Naive thymus-derived CD8-positive, alpha-beta T cell (primary cell): Measurements from ENCODE around the gene DUSP3. TPM values are rescaled to one million over a fixed set of nuclear protein-coding genes. Genes with fewer than 3 reads are reported as not detected.

ENCODE experiments used
- ATAC-seq, 2 donors: fragments of 150-1000 bp; cut with Tn5 transposase in 1 of 2; sonication (Bioruptor Pico), chemical (Tn5 transposase) in 1 of 2; 1 replicate in 1 of 2; 2 replicates in 1 of 2; pipeline ENCODE4 v1.10.0; 2021; ENCODE audit warnings: mild to moderate bottlenecking in 2 of 2, moderate library complexity in 2 of 2
- POLR2A ChIA-PET: fragments of 350-600 bp; sonication (Branson Sonifier 250); formaldehyde crosslinking; loops from one replicate; lab custom pipeline; 2021; ENCODE audit warnings: antibody characterized with exemption; lab: Charles Lee
- DNase-seq, 10 donors: peaks; one replicate each; pipeline versions ENCODE4 v3.0.0 to v3.0.0-alpha.2; 2020 to 2022
- H3K27ac Mint-ChIP-seq, 10 donors: one replicate each; pipeline ENCODE4 v1.8.0; 2020 to 2022; ENCODE audit warnings: mild to moderate bottlenecking in 10 of 10, mixed read lengths in 10 of 10, moderate library complexity in 4 of 10, inconsistent platforms in 1 of 10
- H3K27me3 Mint-ChIP-seq, 5 donors: one replicate each; pipeline ENCODE4 v1.8.0; 2021 to 2022; ENCODE audit warnings: mixed read lengths in 5 of 5
- H3K36me3 Mint-ChIP-seq, 3 donors: one replicate each; pipeline ENCODE4 v1.8.0; 2020 to 2022; ENCODE audit warnings: mixed read lengths in 3 of 3, mild to moderate bottlenecking in 2 of 3, inconsistent platforms in 1 of 3
- H3K4me1 Mint-ChIP-seq, 4 donors: one replicate each; pipeline ENCODE4 v1.8.0; 2021 to 2022; ENCODE audit warnings: mixed read lengths in 4 of 4
- H3K4me3 Mint-ChIP-seq, 10 donors: one replicate each; pipeline ENCODE4 v1.8.0; 2020 to 2022; ENCODE audit warnings: mild to moderate bottlenecking in 10 of 10, mixed read lengths in 10 of 10, moderate library complexity in 6 of 10, inconsistent platforms in 1 of 10
- H3K9me3 Mint-ChIP-seq, 9 donors: one replicate each; pipeline ENCODE4 v1.8.0; 2020 to 2022; ENCODE audit warnings: mixed read lengths in 9 of 9, mild to moderate bottlenecking in 3 of 9, inconsistent platforms in 1 of 9, moderate library complexity in 1 of 9
- polyA plus RNA-seq, 3 donors: library from polyadenylated mRNA; unstranded; fragments of 300-500 nt; fragmentation: Illumina TruSeq; gene quantifications; one replicate each; pipeline ENCODE4 v1.2.3, GENCODE V29; 2021
- total RNA-seq, 8 experiments: library from RNA in 2 of 8; stranded (reverse) in 2 of 8; gene quantifications; one replicate each; pipeline ENCODE4 v1.2.3 and lab custom pipeline; 2021 to 2026

DUSP3 gene
- total and polyA plus RNA-seq, 5 experiments from 2014 or later: 5.9 to 13.0 (median 7.5) TPM

- no peak overlapping the region for H3K4me3 Mint-ChIP-seq
- ATAC-seq (no peak), DNase-seq (no peak)
- H3K9me3 Mint-ChIP-seq: peaks cover 0 to 4% (median 0%) of the 10 kb centered on the region in 9 donors
- no peaks in the 10 kb centered on the region for H3K36me3 Mint-ChIP-seq
- H3K4me1 Mint-ChIP-seq: no peaks in the 10 kb centered on the region
- H3K27ac Mint-ChIP-seq: no peak overlapping the region
- peaks cover 3 to 61% (median 29%) of the 10 kb centered on the region in 5 donors for H3K27me3 Mint-ChIP-seq
- POLR2A ChIA-PET: interaction anchor here (0.5 kb wide), 1 partner anchor 1123 kb away, joined by 3 read pairs; no protein-coding TSS in a partner anchor
Measured at GRCh38 chr17:43740541-43740940, 38.2 kb downstream of the DUSP3 start.

DNA sequence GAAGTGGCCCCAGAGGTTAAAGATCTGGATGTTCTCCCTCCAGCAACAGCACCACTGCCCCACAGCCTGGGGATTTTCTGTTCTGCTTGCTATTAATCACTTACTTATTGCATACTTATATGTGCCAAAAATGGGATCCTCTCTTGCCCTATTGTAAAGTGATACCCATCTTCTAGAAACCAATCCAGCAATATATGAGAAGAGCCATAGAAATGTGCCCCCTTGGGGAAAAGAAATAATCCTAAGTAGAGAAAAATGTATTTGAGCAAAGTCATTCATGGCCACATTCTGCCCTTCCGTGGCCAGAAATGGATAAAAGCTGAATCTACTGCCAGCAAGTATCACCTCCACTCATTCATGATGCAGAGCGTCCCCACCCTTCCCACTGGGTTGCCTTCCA is 41.1 kb downstream of the DUSP3 start:
- no peak for ATAC-seq
- Mint-ChIP-seq H3K9me3 (peaks cover 0 to 10% (median 0%) of the 10 kb centered on the region in 9 donors), H3K27me3 (peaks cover 0 to 33% (median 21%) of the 10 kb centered on the region in 5 donors), H3K4me3 (no peak overlapping the region), H3K36me3 (peaks cover 0 to 4% (median 0%) of the 10 kb centered on the region in 3 donors), H3K27ac (no peak overlapping the region), H3K4me1 (no peaks in the 10 kb centered on the region)
- POLR2A ChIA-PET: interaction anchor here (0.7 kb wide), 1 partner anchor 17 kb away, joined by 3 read pairs; no protein-coding TSS in a partner anchor
- DNase-seq: no peak

- no peak for ATAC-seq
- no peak overlapping the region for H3K4me3 Mint-ChIP-seq
- peaks cover 0 to 25% (median 20%) of the 10 kb centered on the region in 5 donors for H3K27me3 Mint-ChIP-seq
- H3K4me1 Mint-ChIP-seq: no peaks in the 10 kb centered on the region
- peaks cover 0 to 10% (median 0%) of the 10 kb centered on the region in 9 donors for H3K9me3 Mint-ChIP-seq
- no peak overlapping the region for H3K27ac Mint-ChIP-seq
- peaks cover 0 to 4% (median 0%) of the 10 kb centered on the region in 3 donors for H3K36me3 Mint-ChIP-seq
- POLR2A ChIA-PET: no interaction called here
- no peak for DNase-seq
Measured at GRCh38 chr17:43736389-43736788, 42.4 kb downstream of the DUSP3 start.

DNA sequence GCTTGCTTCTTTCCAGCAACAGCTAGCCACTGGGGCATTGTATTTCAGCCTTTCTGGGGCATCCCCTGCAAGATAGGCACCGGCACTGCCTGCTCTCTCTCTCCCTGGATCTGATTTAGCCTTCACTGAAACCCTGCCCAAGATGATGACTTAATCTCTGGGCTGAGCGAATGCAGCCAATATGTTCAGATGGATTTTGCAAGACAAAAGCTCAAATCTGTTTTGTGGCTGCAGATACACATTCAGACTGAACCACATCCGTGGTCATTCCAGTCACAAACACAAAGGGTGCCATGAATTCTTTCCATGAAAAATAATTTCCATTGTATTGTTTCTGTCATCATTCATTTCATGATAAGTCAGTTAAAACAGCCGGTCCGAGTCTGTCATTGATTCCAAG is 44.4 kb downstream of the DUSP3 start:
- Mint-ChIP-seq H3K4me1 (no peaks in the 10 kb centered on the region), H3K27me3 (peaks cover 0 to 16% (median 15%) of the 10 kb centered on the region in 5 donors), H3K9me3 (peaks cover 0 to 10% (median 0%) of the 10 kb centered on the region in 9 donors), H3K4me3 (no peak overlapping the region), H3K27ac (no peak overlapping the region), H3K36me3 (peaks cover 0 to 4% (median 0%) of the 10 kb centered on the region in 3 donors)
- ATAC-seq (no peak), DNase-seq (no peak)
- POLR2A ChIA-PET: no interaction called here

DNA sequence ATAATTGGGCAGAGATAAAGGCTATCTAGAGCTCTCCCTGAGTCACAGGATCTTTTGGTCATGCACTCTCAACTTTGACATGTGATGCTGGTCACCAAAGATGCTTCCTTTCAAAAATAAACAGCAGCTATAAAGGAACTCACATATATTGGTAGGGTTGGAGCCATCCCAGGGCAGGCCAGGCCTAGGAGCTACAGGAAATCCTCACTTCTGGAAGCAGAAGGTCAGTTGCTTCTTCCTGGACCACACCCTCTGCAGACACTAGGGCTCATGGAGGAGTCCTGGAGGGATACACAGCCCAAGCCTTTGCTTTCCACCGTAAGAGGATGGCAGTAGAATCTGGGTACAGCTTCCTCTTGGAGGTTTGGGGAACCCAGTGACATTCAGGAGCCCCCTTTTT is 44.8 kb downstream of the DUSP3 start:
- Mint-ChIP-seq H3K27ac (no peak overlapping the region), H3K4me3 (peak overlapping the region in 1 of 10 donors; percentile 11), H3K9me3 (peaks cover 0 to 10% (median 0%) of the 10 kb centered on the region in 9 donors), H3K4me1 (no peaks in the 10 kb centered on the region), H3K36me3 (peaks cover 0 to 4% (median 0%) of the 10 kb centered on the region in 3 donors), H3K27me3 (peaks cover 0 to 16% (median 13%) of the 10 kb centered on the region in 5 donors)
- POLR2A ChIA-PET: interaction anchor here (0.9 kb wide), 1 partner anchor 12 kb away, joined by 3 read pairs; no protein-coding TSS in a partner anchor
- no peak for ATAC-seq
- DNase-seq: no peak

- H3K27me3 Mint-ChIP-seq: peaks cover 0 to 11% (median 10%) of the 10 kb centered on the region in 5 donors
- DNase-seq (no peak), ATAC-seq (no peak)
- no peak overlapping the region for H3K4me3 Mint-ChIP-seq
- H3K36me3 Mint-ChIP-seq: peaks cover 0 to 4% (median 0%) of the 10 kb centered on the region in 3 donors
- no peaks in the 10 kb centered on the region for H3K4me1 Mint-ChIP-seq
- POLR2A ChIA-PET: no interaction called here
- H3K27ac Mint-ChIP-seq: no peak overlapping the region
- H3K9me3 Mint-ChIP-seq: peaks cover 0 to 10% (median 0%) of the 10 kb centered on the region in 9 donors
Measured at GRCh38 chr17:43732958-43733357, 45.8 kb downstream of the DUSP3 start.

DNA sequence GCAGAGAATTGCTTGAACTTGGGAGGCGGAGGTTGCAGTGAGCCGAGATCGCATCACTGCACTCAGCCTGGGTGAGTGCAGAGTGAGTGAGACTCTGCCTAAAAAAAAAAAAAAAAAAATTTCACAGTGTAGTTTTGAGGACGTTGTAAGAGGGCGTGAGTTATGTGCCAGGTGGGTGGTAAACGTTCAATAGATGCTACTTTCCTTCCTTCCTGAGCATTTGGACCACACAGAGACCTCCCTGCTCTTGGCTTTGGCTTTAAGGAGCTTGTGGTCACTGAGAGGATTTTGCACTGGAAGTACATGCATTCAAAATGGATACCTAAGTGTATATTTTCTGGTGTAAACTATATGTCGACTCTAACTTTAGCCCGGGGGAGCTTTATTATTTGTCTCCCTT is 50.7 kb downstream of the DUSP3 start:
- Mint-ChIP-seq H3K27ac (no peak overlapping the region), H3K9me3 (peaks cover 0 to 3% (median 0%) of the 10 kb centered on the region in 9 donors)

DNA sequence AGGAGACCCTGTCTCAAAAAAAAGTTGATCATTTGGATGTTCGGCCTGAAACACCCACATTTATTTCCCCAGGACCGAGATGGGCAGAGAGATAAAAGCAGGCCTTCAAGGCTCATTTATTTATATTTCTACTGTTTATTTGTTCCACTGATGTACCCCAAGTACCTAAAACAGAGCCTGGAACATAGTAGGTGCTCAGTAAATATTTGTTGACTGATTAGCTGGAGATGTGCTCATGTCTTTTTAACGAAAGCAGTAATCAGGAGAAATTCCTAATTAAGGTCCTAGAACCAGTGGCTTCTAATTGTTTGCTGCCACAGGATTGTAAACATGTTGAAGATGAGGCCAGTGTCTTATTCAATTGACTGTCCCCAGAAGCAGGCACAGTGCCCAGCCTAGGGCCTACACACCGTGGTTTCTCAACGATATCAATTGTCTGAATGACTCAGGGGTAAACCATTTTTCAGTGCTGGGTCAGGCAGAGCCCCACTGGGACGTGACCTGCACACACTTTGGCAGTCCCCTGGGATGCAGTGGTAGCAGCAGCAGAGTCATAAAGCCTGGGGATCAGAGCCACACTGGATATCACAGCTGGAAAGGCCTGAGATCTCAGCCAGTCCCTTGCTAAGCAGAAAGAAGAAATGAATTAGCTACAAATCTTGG is 54.9 kb downstream of the DUSP3 start:
- POLR2A ChIA-PET: no interaction called here
- H3K36me3 Mint-ChIP-seq: no peaks in the 10 kb centered on the region
- no peak for DNase-seq
- ATAC-seq: no peak
- H3K27ac Mint-ChIP-seq: no peak overlapping the region
- peaks cover 7 to 15% (median 10%) of the 10 kb centered on the region in 4 donors for H3K4me1 Mint-ChIP-seq
- peaks cover 0 to 3% (median 0%) of the 10 kb centered on the region in 5 donors for H3K27me3 Mint-ChIP-seq
- no peak overlapping the region for H3K4me3 Mint-ChIP-seq
- no peaks in the 10 kb centered on the region for H3K9me3 Mint-ChIP-seq

More for the DNA sequence above, 50.7 kb downstream of the DUSP3 start:
- Mint-ChIP-seq H3K27me3 (no peaks in the 10 kb centered on the region), H3K36me3 (no peaks in the 10 kb centered on the region), H3K4me1 (no peaks in the 10 kb centered on the region), H3K4me3 (no peak overlapping the region)
- ATAC-seq: no peak
- no peak for DNase-seq
- POLR2A ChIA-PET: interaction anchor here (0.7 kb wide), 1 partner anchor 10 kb away, joined by 3 read pairs; no protein-coding TSS in a partner anchor

GRCh38 chr17:43722870-43723665 is 55.7 kb downstream of the DUSP3 start:
- no peak overlapping the region for H3K27ac Mint-ChIP-seq
- no peaks in the 10 kb centered on the region for H3K36me3 Mint-ChIP-seq
- peaks cover 0 to 3% (median 0%) of the 10 kb centered on the region in 5 donors for H3K27me3 Mint-ChIP-seq
- POLR2A ChIA-PET: interaction anchor here (0.5 kb wide), 1 partner anchor 37 kb away, joined by 3 read pairs; no protein-coding TSS in a partner anchor
- no peak for ATAC-seq
- no peak for DNase-seq
- peaks cover 7 to 15% (median 10%) of the 10 kb centered on the region in 4 donors for H3K4me1 Mint-ChIP-seq
- H3K9me3 Mint-ChIP-seq: no peaks in the 10 kb centered on the region
- peak overlapping the region in 2 of 10 donors; percentile 28 to 60 for H3K4me3 Mint-ChIP-seq

GRCh38 chr17:43722269-43722619 is 56.5 kb downstream of the DUSP3 start:
- ATAC-seq (no peak), DNase-seq (no peak)
- H3K27ac Mint-ChIP-seq: no peak overlapping the region
- peaks cover 0 to 3% (median 0%) of the 10 kb centered on the region in 5 donors for H3K27me3 Mint-ChIP-seq
- H3K9me3 Mint-ChIP-seq: no peaks in the 10 kb centered on the region
- peaks cover 7 to 15% (median 10%) of the 10 kb centered on the region in 4 donors for H3K4me1 Mint-ChIP-seq
- no peaks in the 10 kb centered on the region for H3K36me3 Mint-ChIP-seq
- peak overlapping the region in 5 of 10 donors; percentile 28 to 97 (median 96) for H3K4me3 Mint-ChIP-seq
- POLR2A ChIA-PET: interaction anchor here (0.8 kb wide), 1 partner anchor 11 kb away, joined by 3 read pairs; no protein-coding TSS in a partner anchor

GRCh38 chr17:43721537-43722268 is 57.1 kb downstream of the DUSP3 start:
- Mint-ChIP-seq H3K27ac (peak overlapping the region in 7 of 10 donors; percentile 73 to 97 (median 90)), H3K9me3 (no peaks in the 10 kb centered on the region), H3K36me3 (no peaks in the 10 kb centered on the region), H3K4me3 (peak overlapping the region; percentile 66 to 100 (median 96)), H3K4me1 (peaks cover 7 to 15% (median 10%) of the 10 kb centered on the region in 4 donors), H3K27me3 (peaks cover 0 to 3% (median 0%) of the 10 kb centered on the region in 5 donors)
- ATAC-seq: no peak
- no peak for DNase-seq
- POLR2A ChIA-PET: interaction anchor here (0.6 to 0.8 kb wide), 7 partner anchors 12 to 970 kb away, joined by 3 to 9 read pairs (median 5); partner anchors contain the start of gene ETV4
